IMR-90 (cell line): ENCODE measurements around the gene GLRA2. TPM values are rescaled to one million over a fixed set of nuclear protein-coding genes. Genes with fewer than 3 reads are reported as not detected.

Experiments
- ATAC-seq: fragments of 200-7000 bp; cut with Tn5 transposase; 2 replicates; pipeline ENCODE4 v1.9.1; 2020; ENCODE audit warnings: low read depth, mild to moderate bottlenecking, moderate library complexity
- BruUV-seq: library from RNA; stranded (reverse); fragments of 400-500 nt; replicated peaks from 2 replicates; lab custom pipeline; 2021; lab: Mats Ljungman, UMichigan
- CTCF ChIA-PET: fragments of 300-600 bp; formaldehyde crosslinking; extraction: SDS; loops from one replicate; lab custom pipeline; 2021; ENCODE audit warnings: antibody characterized with exemption; lab: Yijun Ruan, JAX
- POLR2A ChIA-PET: fragments of 300-600 bp; sonication (Branson Sonifier 250); formaldehyde crosslinking; loops from one replicate; lab custom pipeline; 2022; ENCODE audit warnings: antibody characterized with exemption; ENCODE audit not compliant: unreplicated experiment; lab: Charles Lee
- DNase-seq: peaks from one replicate; pipeline ENCODE4 v3.0.0; 2013
- H2AFZ ChIP-seq: replicated peaks from 2 replicates; pipeline ENCODE3; 2013; ENCODE audit warnings: low read length, mild to moderate bottlenecking; ENCODE audit not compliant: poor library complexity
- H2AK5ac ChIP-seq: 2 replicates; pipeline ENCODE4 v1.6.1; 2013; ENCODE audit warnings: low read depth, low read length, inconsistent platforms
- H2AK9ac ChIP-seq: replicated peaks from 2 replicates; pipeline ENCODE3; 2013; ENCODE audit warnings: mild to moderate bottlenecking, low read depth, low read length, moderate library complexity; ENCODE audit not compliant: poor library complexity
- H2BK120ac ChIP-seq: 2 replicates; pipeline ENCODE4 v1.6.1; 2013; ENCODE audit warnings: low read depth, low read length, inconsistent platforms
- H2BK15ac ChIP-seq: 3 replicates; pipeline ENCODE4 v1.6.1; 2013; ENCODE audit warnings: low read depth, low read length, inconsistent platforms
- H2BK20ac ChIP-seq: 2 replicates; pipeline ENCODE4 v1.6.1; 2013; ENCODE audit warnings: low read depth, mild to moderate bottlenecking, inconsistent platforms, low read length, moderate library complexity
- H2BK5ac ChIP-seq: 2 replicates; pipeline ENCODE4 v1.6.1; 2013; ENCODE audit warnings: mild to moderate bottlenecking, low read depth, low read length, inconsistent platforms; ENCODE audit not compliant: poor library complexity, severe bottlenecking
- H3K14ac ChIP-seq: replicated peaks from 2 replicates; pipeline ENCODE4 v1.6.1; 2013; ENCODE audit warnings: low read depth, low read length, inconsistent platforms
- H3K18ac ChIP-seq: 2 replicates; pipeline ENCODE4 v1.6.1; 2013; ENCODE audit warnings: low read depth, low read length, control low read depth
- H3K23ac ChIP-seq: 2 replicates; pipeline ENCODE4 v1.6.1; 2013; ENCODE audit warnings: low read depth, low read length, inconsistent platforms
- H3K27ac ChIP-seq: 2 replicates; pipeline ENCODE4 v1.5.1; 2013; ENCODE audit warnings: mild to moderate bottlenecking, control low read depth, low read length; ENCODE audit not compliant: insufficient read depth
- H3K27me3 ChIP-seq: 2 replicates; pipeline ENCODE4 v1.6.1; 2013; ENCODE audit warnings: low read length; ENCODE audit not compliant: control insufficient read depth, insufficient read depth
- H3K36me3 ChIP-seq: 2 replicates; pipeline ENCODE4 v1.6.1; 2013; ENCODE audit warnings: low read length, mixed read lengths; ENCODE audit not compliant: control insufficient read depth, insufficient read depth
- H3K4ac ChIP-seq: 2 replicates; pipeline ENCODE4 v1.6.1; 2013; ENCODE audit warnings: low read depth, low read length, inconsistent platforms
- H3K4me1 ChIP-seq: 2 replicates; pipeline ENCODE4 v1.6.1; 2013; ENCODE audit warnings: low read length, mixed read lengths; ENCODE audit not compliant: control insufficient read depth, insufficient read depth
- H3K4me2 ChIP-seq: 2 replicates; pipeline ENCODE4 v1.6.1; 2013; ENCODE audit warnings: low read depth, mild to moderate bottlenecking, control low read depth, low read length, moderate library complexity
- H3K4me3 ChIP-seq: 2 replicates; pipeline ENCODE4 v1.5.1; 2013; ENCODE audit warnings: low read depth, mild to moderate bottlenecking, control low read depth, low read length, moderate library complexity; ENCODE audit not compliant: insufficient read depth
- H3K56ac ChIP-seq: 2 replicates; pipeline ENCODE4 v1.6.1; 2013; ENCODE audit warnings: low read length, inconsistent platforms; ENCODE audit not compliant: insufficient read depth; ENCODE audit errors: extremely low read depth
- H3K79me1 ChIP-seq, 2 experiments: 2 replicates each; pipeline ENCODE4 v1.6.1; 2013; ENCODE audit warnings: low read length in 2 of 2, inconsistent platforms in 1 of 2, low read depth in 1 of 2
- H3K9ac ChIP-seq: 2 replicates; pipeline ENCODE4 v1.6.1; 2013; ENCODE audit warnings: low read depth, low read length, control low read depth
- H3K9me1 ChIP-seq: 2 replicates; pipeline ENCODE4 v1.6.1; 2013; ENCODE audit warnings: low read length, inconsistent platforms; ENCODE audit not compliant: insufficient read depth
- H3K9me3 ChIP-seq: 2 replicates; pipeline ENCODE4 v1.6.1; 2013; ENCODE audit warnings: low read length; ENCODE audit not compliant: control insufficient read depth, insufficient read depth
- H4K20me1 ChIP-seq: 2 replicates; pipeline ENCODE4 v1.6.1; 2013; ENCODE audit warnings: low read length, inconsistent platforms; ENCODE audit not compliant: insufficient read depth
- H4K5ac ChIP-seq: 2 replicates; pipeline ENCODE4 v1.6.1; 2013; ENCODE audit warnings: mild to moderate bottlenecking, low read depth, low read length, control low read depth
- H4K8ac ChIP-seq, 2 experiments: 2 replicates each; pipeline ENCODE4 v1.6.1; 2013; ENCODE audit warnings: low read depth in 2 of 2, low read length in 2 of 2, control low read depth in 1 of 2, inconsistent platforms in 1 of 2
- H4K91ac ChIP-seq: 2 replicates; pipeline ENCODE4 v1.6.1; 2013; ENCODE audit warnings: low read depth, low read length, inconsistent platforms; ENCODE audit not compliant: insufficient read depth
- CHD1 ChIP-seq: IDR thresholded peaks from 2 replicates; pipeline ENCODE4 v1.6.1; 2012; ENCODE audit warnings: low read depth, low read length, improper control_type of control experiment
- POLR2A ChIP-seq: IDR thresholded peaks from 2 replicates; pipeline ENCODE4 v1.6.1; 2012; ENCODE audit warnings: mild to moderate bottlenecking, low read depth, low read length
- RCOR1 ChIP-seq: IDR thresholded peaks from 2 replicates; pipeline ENCODE4 v1.6.1; 2012; ENCODE audit warnings: mild to moderate bottlenecking, low read length, improper control_type of control experiment; ENCODE audit not compliant: insufficient replicate concordance
- WGBS, 2 experiments: methylation state at CpG; one replicate each; pipeline versions ENCODE4 v1.1.5 to v1.1.7; 2013; ENCODE audit warnings: missing lambda C conversion rate in 2 of 2; ENCODE audit not compliant: insufficient read length in 1 of 2; ENCODE audit errors: extremely low coverage in 2 of 2; 5-methylcytosine and 5-hydroxymethylcytosine counted together
- dilution Hi-C: fragments of 300-500 bp; cut with HindIII; formaldehyde crosslinking; loops from one replicate; pipeline ENCODE4 v1.14.3; 2018; ENCODE audit warnings: low sequenced_read_pairs; ENCODE audit not compliant: unreplicated experiment
- in situ Hi-C: fragments of 300-500 bp; cut with MboI; formaldehyde crosslinking; loops from 3 replicates; pipeline ENCODE4 v1.14.3; 2019; ENCODE audit warnings: low sequenced_read_pairs, inconsistent platforms, mixed read lengths
- intact Hi-C: fragments of 100-400 bp; cut with micrococcal nuclease; formaldehyde crosslinking; loops from 2 replicates; pipeline ENCODE4 v1.10.0; 2022
- polyA plus RNA-seq, 3 experiments: library from polyadenylated mRNA; depleted of rRNA; stranded (reverse); fragments of >200 nt; gene quantifications; 2 replicates each; pipeline ENCODE4 v1.2.3, GENCODE V29; 2012; ENCODE audit warnings: low replicate concordance in 1 of 3
- total RNA-seq: library from RNA; depleted of rRNA; stranded (reverse); fragments of >200 nt; gene quantifications from 2 replicates; pipeline ENCODE4 v1.2.3, GENCODE V29; 2012
- TF ChIP-seq, protein P1 (sequence below): conservative IDR thresholded peaks from 2 replicates; pipeline ENCODE4 v1.5.1; 2012; ENCODE audit warnings: mild to moderate bottlenecking, low read depth, low read length, improper control_type of control experiment
- TF ChIP-seq, protein P2 (sequence below): fragments of 150-350 bp; IDR thresholded peaks from 2 replicates; pipeline ENCODE4 v1.6.1; 2016; ENCODE audit warnings: low read depth, mild to moderate bottlenecking, low read length, moderate library complexity, borderline replicate concordance

GLRA2 gene
- total and polyA plus RNA-seq, 2 of the 4 experiments (the other 2 are of a cell fraction) = not detected

DNA sequence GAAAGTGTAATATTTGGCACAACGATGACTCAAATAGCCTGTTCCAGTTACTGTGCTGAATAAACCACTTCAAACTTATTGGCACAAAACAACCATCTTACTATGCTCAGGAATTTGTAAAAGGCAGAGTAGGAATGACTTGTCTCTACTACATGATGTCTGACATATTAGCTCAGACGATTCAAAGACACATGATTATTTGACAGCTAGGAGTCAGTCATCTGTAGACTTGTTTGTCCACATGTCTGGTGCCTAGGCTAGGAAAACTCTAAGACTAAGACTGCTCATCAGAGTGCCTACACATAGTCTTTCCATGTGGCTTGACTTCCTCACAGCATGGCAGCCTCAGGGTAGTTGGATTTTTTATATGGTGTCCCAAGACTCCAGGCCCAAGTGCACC, 189.1 kb downstream of the GLRA2 start:
- Histone ChIP-seq H3K36me3 (no peaks in the 10 kb centered on the region), H2AK5ac (no peak overlapping the region), H3K4me2 (no peak overlapping the region), H4K5ac (no peak overlapping the region), H3K14ac (no peak overlapping the region; the same call in 1 of the 2 replicates), H2AK9ac (no peak overlapping the region), H3K4ac (no peak overlapping the region), H4K8ac (no peak overlapping the region), H2BK120ac (no peak overlapping the region), H3K9me3 (no peaks in the 10 kb centered on the region), H4K20me1 (no peaks in the 10 kb centered on the region), H3K4me3 (no peak overlapping the region), H3K27me3 (no peaks in the 10 kb centered on the region), H2BK20ac (no peak overlapping the region), H3K9me1 (no peaks in the 10 kb centered on the region), H2BK15ac (no peak overlapping the region), H4K91ac (no peak overlapping the region), H3K4me1 (no peaks in the 10 kb centered on the region), H3K27ac (no peak overlapping the region), H3K79me1 (no peaks in the 10 kb centered on the region), H3K23ac (no peak overlapping the region), H3K18ac (no peak overlapping the region), H3K9ac (no peak overlapping the region), H3K56ac (no peak overlapping the region), H2AFZ (no peak overlapping the region), H2BK5ac (no peak overlapping the region)
- POLR2A ChIA-PET = no interaction called here
- DNase-seq (peak; percentile 10), ATAC-seq (no peak)
- CTCF ChIA-PET = no interaction called here
- TF ChIP-seq RCOR1 = no peak
- TF ChIP-seq CHD1 = no peak
- TF ChIP-seq, protein P1, sequence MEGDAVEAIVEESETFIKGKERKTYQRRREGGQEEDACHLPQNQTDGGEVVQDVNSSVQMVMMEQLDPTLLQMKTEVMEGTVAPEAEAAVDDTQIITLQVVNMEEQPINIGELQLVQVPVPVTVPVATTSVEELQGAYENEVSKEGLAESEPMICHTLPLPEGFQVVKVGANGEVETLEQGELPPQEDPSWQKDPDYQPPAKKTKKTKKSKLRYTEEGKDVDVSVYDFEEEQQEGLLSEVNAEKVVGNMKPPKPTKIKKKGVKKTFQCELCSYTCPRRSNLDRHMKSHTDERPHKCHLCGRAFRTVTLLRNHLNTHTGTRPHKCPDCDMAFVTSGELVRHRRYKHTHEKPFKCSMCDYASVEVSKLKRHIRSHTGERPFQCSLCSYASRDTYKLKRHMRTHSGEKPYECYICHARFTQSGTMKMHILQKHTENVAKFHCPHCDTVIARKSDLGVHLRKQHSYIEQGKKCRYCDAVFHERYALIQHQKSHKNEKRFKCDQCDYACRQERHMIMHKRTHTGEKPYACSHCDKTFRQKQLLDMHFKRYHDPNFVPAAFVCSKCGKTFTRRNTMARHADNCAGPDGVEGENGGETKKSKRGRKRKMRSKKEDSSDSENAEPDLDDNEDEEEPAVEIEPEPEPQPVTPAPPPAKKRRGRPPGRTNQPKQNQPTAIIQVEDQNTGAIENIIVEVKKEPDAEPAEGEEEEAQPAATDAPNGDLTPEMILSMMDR = no peak
- no peak for TF ChIP-seq POLR2A
- TF ChIP-seq, protein P2, sequence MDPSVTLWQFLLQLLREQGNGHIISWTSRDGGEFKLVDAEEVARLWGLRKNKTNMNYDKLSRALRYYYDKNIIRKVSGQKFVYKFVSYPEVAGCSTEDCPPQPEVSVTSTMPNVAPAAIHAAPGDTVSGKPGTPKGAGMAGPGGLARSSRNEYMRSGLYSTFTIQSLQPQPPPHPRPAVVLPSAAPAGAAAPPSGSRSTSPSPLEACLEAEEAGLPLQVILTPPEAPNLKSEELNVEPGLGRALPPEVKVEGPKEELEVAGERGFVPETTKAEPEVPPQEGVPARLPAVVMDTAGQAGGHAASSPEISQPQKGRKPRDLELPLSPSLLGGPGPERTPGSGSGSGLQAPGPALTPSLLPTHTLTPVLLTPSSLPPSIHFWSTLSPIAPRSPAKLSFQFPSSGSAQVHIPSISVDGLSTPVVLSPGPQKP = no peak
- dilution Hi-C loops (no loop called here), intact Hi-C loops (loop anchor here (10.0 kb wide), 1 partner anchor 426 kb away; no protein-coding TSS in a partner anchor), in situ Hi-C loops (no loop called here)
- WGBS, 2 experiments = no CpG with 5 or more reads among the region's 2 CpGs
- BruUV-seq = no TSS peak
